Adrenal gland (tissue), 5 donors: ENCODE data around the gene PRKAR1B.

Experiments used
- CTCF ChIP-seq, 6 experiments: fragments of 450-650 bp in 4 of 6; fragments of 200-600 bp in 2 of 6; sonication (generic) in 1 of 6; IDR thresholded peaks; 1 replicate in 5 of 6; 2 replicates in 1 of 6; pipeline versions ENCODE4 v1.5.1 to v1.8.0; 2016 to 2021; ENCODE audit warnings: antibody characterized with exemption in 6 of 6, mild to moderate bottlenecking in 2 of 6, moderate library complexity in 1 of 6
- POLR2A ChIP-seq, 2 donors: fragments of 450-650 bp; IDR thresholded peaks; one replicate each; pipeline ENCODE4 v1.6.1; 2017; ENCODE audit warnings: antibody characterized with exemption in 2 of 2, mild to moderate bottlenecking in 2 of 2, moderate library complexity in 1 of 2
- donor health status: DM: no; HTN: no; CAD: no.

GRCh38 chr7:610141-610530, 116.9 kb downstream of the PRKAR1B start:
- TF ChIP-seq CTCF (IDR thresholded peaks at IDR 0.05) (no peak), POLR2A (IDR thresholded peaks at IDR 0.05) (no peak)
